Activated CD8-positive, alpha-beta memory T cell treated with anti-CD3 and anti-CD28 coated beads, Interleukin-2, amount 50 U/mL, for 1 hour (primary cell): ENCODE results near the gene TTI1.
"Not testable (repeated sequence)": the region's sequence is repeated elsewhere in the genome, so short reads cannot be mapped to it uniquely, and the experiment has no call there.

Experiments used
- DNase-seq: peaks from one replicate; pipeline ENCODE4 v3.0.0-alpha.2; 2020; ENCODE audit errors: extremely low read depth

The TTI1 gene

GRCh38 chr20:38009416-38009815, 23.8 kb downstream of the TTI1 start:
- not testable (repeated sequence) for DNase-seq

- no peak for DNase-seq
Observed at GRCh38 chr20:38008233-38008944, 24.9 kb downstream of the TTI1 start.

GRCh38 chr20:38007526-38007925, 25.7 kb downstream of the TTI1 start:
- DNase-seq = no peak

GRCh38 chr20:38005903-38006302, 27.4 kb downstream of the TTI1 start:
- DNase-seq = no peak

GRCh38 chr20:38004416-38004815, 28.8 kb downstream of the TTI1 start:
- DNase-seq = no peak

- DNase-seq = no peak
Observed at GRCh38 chr20:38002422-38002821, 30.8 kb downstream of the TTI1 start.

GRCh38 chr20:38001981-38002380, 31.3 kb downstream of the TTI1 start:
- no peak for DNase-seq

- DNase-seq = no peak
Observed at GRCh38 chr20:38001173-38001875, 31.9 kb downstream of the TTI1 start.

GRCh38 chr20:38000293-38000692, 33.0 kb downstream of the TTI1 start:
- DNase-seq = no peak

GRCh38 chr20:37999526-38000263, 33.6 kb downstream of the TTI1 start:
- no peak for DNase-seq

GRCh38 chr20:37997516-37997915, 35.7 kb downstream of the TTI1 start:
- DNase-seq = no peak

- DNase-seq = no peak
Observed at GRCh38 chr20:37995856-37996605, 37.2 kb downstream of the TTI1 start.

- no peak for DNase-seq
Observed at GRCh38 chr20:37994512-37994911, 38.7 kb downstream of the TTI1 start.

- DNase-seq = no peak
Observed at GRCh38 chr20:37992802-37993409, 40.4 kb downstream of the TTI1 start.

GRCh38 chr20:37991908-37992307, 41.3 kb downstream of the TTI1 start:
- DNase-seq = no peak

GRCh38 chr20:37991157-37991866, 41.9 kb downstream of the TTI1 start:
- no peak for DNase-seq

- DNase-seq = peak; percentile 11
Observed at GRCh38 chr20:37990571-37991151, 42.6 kb downstream of the TTI1 start.

GRCh38 chr20:37989601-37990295, 43.5 kb downstream of the TTI1 start:
- DNase-seq = no peak

- no peak for DNase-seq
Observed at GRCh38 chr20:37988306-37988954, 44.8 kb downstream of the TTI1 start.
